Fibroblast of lung (primary cell): ENCODE measurements around the gene CD47.

Experiments
- EZH2 ChIP-seq: IDR thresholded peaks from 2 replicates; pipeline ENCODE4 v1.5.1; 2012; ENCODE audit warnings: low read length, control low read depth, mild to moderate bottlenecking; ENCODE audit errors: missing control alignments
- TF ChIP-seq, protein P1 (sequence below), 2 donors: IDR thresholded peaks in 1 of 2; conservative IDR thresholded peaks in 1 of 2; 1 replicate in 1 of 2; 2 replicates in 1 of 2; pipeline ENCODE4 v1.5.1; 2011 to 2012; ENCODE audit warnings: low read length in 2 of 2, control low read depth in 1 of 2, inconsistent platforms in 1 of 2, low read depth in 1 of 2, mild to moderate bottlenecking in 1 of 2

DNA sequence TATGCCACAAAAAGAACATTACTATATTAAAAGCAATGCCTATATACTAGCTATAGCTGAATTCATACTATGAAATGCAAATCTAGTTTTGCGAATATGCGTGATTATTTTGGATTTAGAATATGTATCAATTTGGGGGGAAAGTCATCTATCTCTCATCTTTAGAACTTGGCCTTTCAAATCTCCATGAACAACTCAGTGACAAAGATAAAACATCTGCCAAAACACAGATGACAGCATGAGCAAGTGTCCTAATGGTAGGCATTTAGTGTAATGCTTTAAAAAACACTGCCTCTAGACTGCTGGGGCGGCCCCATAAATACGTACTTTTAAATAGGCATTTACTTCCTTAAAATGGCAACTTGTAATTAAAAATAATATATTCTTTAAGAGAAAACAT is 2.7 kb downstream of the CD47 start:
- TF ChIP-seq, protein P1, sequence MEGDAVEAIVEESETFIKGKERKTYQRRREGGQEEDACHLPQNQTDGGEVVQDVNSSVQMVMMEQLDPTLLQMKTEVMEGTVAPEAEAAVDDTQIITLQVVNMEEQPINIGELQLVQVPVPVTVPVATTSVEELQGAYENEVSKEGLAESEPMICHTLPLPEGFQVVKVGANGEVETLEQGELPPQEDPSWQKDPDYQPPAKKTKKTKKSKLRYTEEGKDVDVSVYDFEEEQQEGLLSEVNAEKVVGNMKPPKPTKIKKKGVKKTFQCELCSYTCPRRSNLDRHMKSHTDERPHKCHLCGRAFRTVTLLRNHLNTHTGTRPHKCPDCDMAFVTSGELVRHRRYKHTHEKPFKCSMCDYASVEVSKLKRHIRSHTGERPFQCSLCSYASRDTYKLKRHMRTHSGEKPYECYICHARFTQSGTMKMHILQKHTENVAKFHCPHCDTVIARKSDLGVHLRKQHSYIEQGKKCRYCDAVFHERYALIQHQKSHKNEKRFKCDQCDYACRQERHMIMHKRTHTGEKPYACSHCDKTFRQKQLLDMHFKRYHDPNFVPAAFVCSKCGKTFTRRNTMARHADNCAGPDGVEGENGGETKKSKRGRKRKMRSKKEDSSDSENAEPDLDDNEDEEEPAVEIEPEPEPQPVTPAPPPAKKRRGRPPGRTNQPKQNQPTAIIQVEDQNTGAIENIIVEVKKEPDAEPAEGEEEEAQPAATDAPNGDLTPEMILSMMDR (conservative IDR thresholded peaks at IDR 0.05 in 1 of 2, IDR thresholded peaks at IDR 0.05 in 1 of 2; ENCODE audit: low read depth in 1 of 2, low read length in 2 of 2): no peak
- TF ChIP-seq EZH2: no peak
